ENCODE measurements around the gene RSPO4.

- TF ChIP-seq POLR2A (IDR thresholded peaks at IDR 0.05) (no peak), CTCF (IDR thresholded peaks at IDR 0.05) (no peak)
These were observed 56.3 kb downstream of the RSPO4 start for GRCh38 chr20:945841-946240.

Data from body of pancreas (tissue), 4 donors.